NCI-H1694 treated with DMSO at 0.1 percent for 48 hours (cell line): ENCODE results near the gene HSPA12B.

Source experiments
- DNase-seq: peaks from one replicate; lab custom pipeline; 2025; lab: John Stamatoyannopoulos, UW

Gene HSPA12B

GRCh38 chr20:3729811-3730540 is 2.5 kb upstream of the HSPA12B start:
- DNase-seq: no peak

GRCh38 chr20:3730803-3731672 is 1.4 kb upstream of the HSPA12B start:
- DNase-seq: no peak

- DNase-seq: no peak
Observed at GRCh38 chr20:3731944-3732326, 550 bp upstream of the HSPA12B start.

- no peak for DNase-seq
Observed at GRCh38 chr20:3733119-3733995, 872 bp downstream of the HSPA12B start.

- DNase-seq: no peak
Observed at GRCh38 chr20:3734111-3734843, 1.8 kb downstream of the HSPA12B start.

- no peak for DNase-seq
Observed at GRCh38 chr20:3735768-3736167, 3.3 kb downstream of the HSPA12B start.

GRCh38 chr20:3738111-3739053 is 5.9 kb downstream of the HSPA12B start:
- no peak for DNase-seq

- no peak for DNase-seq
Observed at GRCh38 chr20:3739054-3739925, 6.8 kb downstream of the HSPA12B start.

- no peak for DNase-seq
Observed at GRCh38 chr20:3739926-3740451, 7.5 kb downstream of the HSPA12B start.

GRCh38 chr20:3740615-3741301 is 8.3 kb downstream of the HSPA12B start:
- DNase-seq: no peak

GRCh38 chr20:3741836-3742458 is 9.5 kb downstream of the HSPA12B start:
- no peak for DNase-seq

GRCh38 chr20:3743251-3743650 is 10.8 kb downstream of the HSPA12B start:
- DNase-seq: no peak

- DNase-seq: no peak
Observed at GRCh38 chr20:3744037-3744436, 11.6 kb downstream of the HSPA12B start.

- no peak for DNase-seq
Observed at GRCh38 chr20:3744806-3745685, 12.6 kb downstream of the HSPA12B start.

GRCh38 chr20:3745686-3746173 is 13.2 kb downstream of the HSPA12B start:
- no peak for DNase-seq

- DNase-seq: no peak
Observed at GRCh38 chr20:3747471-3747870, 15.0 kb downstream of the HSPA12B start.

GRCh38 chr20:3748073-3748472 is 15.6 kb downstream of the HSPA12B start:
- no peak for DNase-seq
